ENCODE measurements around the gene ICE2.

DNA sequence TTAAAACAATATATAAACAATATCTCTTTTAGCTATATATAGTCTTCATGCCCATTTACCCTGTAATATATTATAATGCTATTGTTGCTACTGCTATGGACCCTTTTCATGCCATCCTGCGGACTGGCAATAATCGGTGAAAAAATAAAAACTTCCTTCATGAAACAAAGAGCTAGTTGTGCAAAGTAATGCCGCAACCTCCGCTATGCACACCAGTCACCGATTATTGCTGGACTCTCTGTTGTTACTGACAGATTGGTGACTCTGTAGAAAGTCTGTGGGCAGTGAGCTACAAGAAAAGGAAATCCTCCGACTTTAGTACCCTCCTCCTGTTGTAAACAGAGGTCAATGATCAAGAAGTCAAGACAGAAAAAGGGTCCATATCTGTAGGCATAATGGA lies 17.9 kb upstream of the ICE2 start:
- TF ChIP-seq, protein P1, sequence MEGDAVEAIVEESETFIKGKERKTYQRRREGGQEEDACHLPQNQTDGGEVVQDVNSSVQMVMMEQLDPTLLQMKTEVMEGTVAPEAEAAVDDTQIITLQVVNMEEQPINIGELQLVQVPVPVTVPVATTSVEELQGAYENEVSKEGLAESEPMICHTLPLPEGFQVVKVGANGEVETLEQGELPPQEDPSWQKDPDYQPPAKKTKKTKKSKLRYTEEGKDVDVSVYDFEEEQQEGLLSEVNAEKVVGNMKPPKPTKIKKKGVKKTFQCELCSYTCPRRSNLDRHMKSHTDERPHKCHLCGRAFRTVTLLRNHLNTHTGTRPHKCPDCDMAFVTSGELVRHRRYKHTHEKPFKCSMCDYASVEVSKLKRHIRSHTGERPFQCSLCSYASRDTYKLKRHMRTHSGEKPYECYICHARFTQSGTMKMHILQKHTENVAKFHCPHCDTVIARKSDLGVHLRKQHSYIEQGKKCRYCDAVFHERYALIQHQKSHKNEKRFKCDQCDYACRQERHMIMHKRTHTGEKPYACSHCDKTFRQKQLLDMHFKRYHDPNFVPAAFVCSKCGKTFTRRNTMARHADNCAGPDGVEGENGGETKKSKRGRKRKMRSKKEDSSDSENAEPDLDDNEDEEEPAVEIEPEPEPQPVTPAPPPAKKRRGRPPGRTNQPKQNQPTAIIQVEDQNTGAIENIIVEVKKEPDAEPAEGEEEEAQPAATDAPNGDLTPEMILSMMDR (IDR thresholded peaks at IDR 0.05; ENCODE audit: insufficient read depth, low read length, poor library complexity, severe bottlenecking) = no peak
- TF ChIP-seq EZH2phosphoT487 (conservative IDR thresholded peaks at IDR 0.05; ENCODE audit: low read length) = no peak

Data from SU-DHL-6 (cell line).